Upper lobe of left lung (tissue), 6 donors: ENCODE data around the gene HNRNPLL. TPM values are rescaled to one million over a fixed set of nuclear protein-coding genes. Genes with fewer than 3 reads are reported as not detected.

Experiments used
- ATAC-seq, 2 donors: fragments of 200-7000 bp; cut with Tn5 transposase; one replicate each; pipeline ENCODE4 v1.9.1; 2022; ENCODE audit warnings: mild to moderate bottlenecking in 2 of 2, moderate library complexity in 2 of 2; ENCODE audit not compliant: low FRiP score in 2 of 2
- DNase-seq, 2 donors: peaks; one replicate each; pipeline ENCODE4 v3.0.0-alpha.2; 2019 to 2020
- H3K27ac ChIP-seq, 4 donors: fragments of 200-600 bp; sonication (generic); one replicate each; pipeline ENCODE4 v1.5.1; 2016 to 2019
- H3K27me3 ChIP-seq, 4 donors: fragments of 200-600 bp; sonication (generic); one replicate each; pipeline ENCODE4 v1.5.1; 2017 to 2019
- H3K36me3 ChIP-seq, 4 donors: fragments of 200-600 bp; sonication (generic); one replicate each; pipeline ENCODE4 v1.5.1; 2016 to 2019
- H3K4me1 ChIP-seq, 4 donors: fragments of 200-600 bp; sonication (generic); one replicate each; pipeline ENCODE4 v1.5.1; 2018 to 2019
- H3K4me3 ChIP-seq, 4 donors: fragments of 200-600 bp; sonication (generic); one replicate each; pipeline ENCODE4 v1.5.1; 2017 to 2019; ENCODE audit warnings: mild to moderate bottlenecking in 2 of 4, moderate library complexity in 1 of 4
- H3K9me3 ChIP-seq, 4 donors: fragments of 200-600 bp; sonication (generic); one replicate each; pipeline ENCODE4 v1.5.1; 2018 to 2019
- CTCF ChIP-seq, 6 experiments: fragments of 450-650 bp in 4 of 6; fragments of 200-600 bp in 2 of 6; sonication (generic) in 2 of 6; IDR thresholded peaks; one replicate each; pipeline ENCODE4 v1.5.1; 2016 to 2019; ENCODE audit warnings: antibody characterized with exemption in 6 of 6
- EP300 ChIP-seq, 4 donors: sonication (generic); formaldehyde crosslinking; IDR thresholded peaks; one replicate each; pipeline ENCODE4 v1.5.1; 2017; ENCODE audit warnings: antibody characterized with exemption in 4 of 4, control low read depth in 2 of 4
- POLR2A ChIP-seq, 4 donors: fragments of 450-650 bp; IDR thresholded peaks; one replicate each; pipeline ENCODE4 v1.5.1; 2016 to 2017; ENCODE audit warnings: antibody characterized with exemption in 4 of 4, mild to moderate bottlenecking in 2 of 4
- POLR2AphosphoS5 ChIP-seq, 2 donors: sonication (generic); formaldehyde crosslinking; IDR thresholded peaks; one replicate each; pipeline ENCODE4 v1.5.1; 2017; ENCODE audit warnings: antibody characterized with exemption in 2 of 2
- WGBS, 2 donors: methylation state at CpG; one replicate each; pipeline ENCODE4 v1.1.5; 2017 to 2018; 5-methylcytosine and 5-hydroxymethylcytosine counted together
- total RNA-seq, 6 donors: library from RNA; depleted of rRNA in 4 of 6; stranded (reverse); fragments of >200 nt in 4 of 6; gene quantifications; one replicate each; pipeline versions ENCODE4 v1.1.0 to v1.2.1, GENCODE V29; 2016 to 2021
- donor health status: DM: no; HTN: no; CAD: no; lungs with moderate emphysema.
- donor health status: DM: no; HTN: yes; CAD: no; lungs with severe emphysema.

HNRNPLL gene
- total RNA-seq, 6 donors from 2014 or later = 41.0 to 71.3 (median 46.2) TPM

- no peak overlapping the region for H3K27ac ChIP-seq
- 72 to 78% methylated on average over 8 to 10 of the region's 10 CpGs for WGBS, 2 donors
Measured at GRCh38 chr2:38522754-38523349, 79.9 kb downstream of the HNRNPLL start.

GRCh38 chr2:38521835-38522234 lies 80.9 kb downstream of the HNRNPLL start:
- 89 to 93% methylated on average over 4 of the region's 4 CpGs for WGBS, 2 donors
- peaks cover 0 to 7% (median 2%) of the 10 kb centered on the region in 4 donors for H3K4me1 ChIP-seq
- no peaks in the 10 kb centered on the region for H3K9me3 ChIP-seq
- TF ChIP-seq EP300 (IDR thresholded peaks at IDR 0.05) = no peak
- TF ChIP-seq POLR2AphosphoS5 (IDR thresholded peaks at IDR 0.05) = no peak
- no peak for TF ChIP-seq POLR2A (IDR thresholded peaks at IDR 0.05)
- no peak for ATAC-seq
- no peak for DNase-seq
- H3K27ac ChIP-seq = no peak overlapping the region
- no peaks in the 10 kb centered on the region for H3K36me3 ChIP-seq
- no peak overlapping the region for H3K4me3 ChIP-seq
- no peaks in the 10 kb centered on the region for H3K27me3 ChIP-seq

More at GRCh38 chr2:38522754-38523349, 79.9 kb downstream of the HNRNPLL start:
- no peaks in the 10 kb centered on the region for H3K36me3 ChIP-seq
- TF ChIP-seq POLR2A (IDR thresholded peaks at IDR 0.05) = no peak
- TF ChIP-seq EP300 (IDR thresholded peaks at IDR 0.05) = no peak
- TF ChIP-seq POLR2AphosphoS5 (IDR thresholded peaks at IDR 0.05) = no peak
- no peak for ATAC-seq
- peaks cover 0 to under 1% (median 0%) of the 10 kb centered on the region in 4 donors for H3K27me3 ChIP-seq
- no peak overlapping the region for H3K4me3 ChIP-seq
- H3K4me1 ChIP-seq = peaks cover 0 to 7% (median 3%) of the 10 kb centered on the region in 4 donors
- DNase-seq = no peak
- no peaks in the 10 kb centered on the region for H3K9me3 ChIP-seq

GRCh38 chr2:38517284-38517683 lies 85.4 kb downstream of the HNRNPLL start:
- no peaks in the 10 kb centered on the region for H3K4me1 ChIP-seq
- no peak overlapping the region for H3K27ac ChIP-seq
- TF ChIP-seq EP300 (IDR thresholded peaks at IDR 0.05) = no peak
- no peak for TF ChIP-seq POLR2A (IDR thresholded peaks at IDR 0.05)
- no peak for TF ChIP-seq CTCF (IDR thresholded peaks at IDR 0.05)
- TF ChIP-seq POLR2AphosphoS5 (IDR thresholded peaks at IDR 0.05) = no peak
- WGBS, 2 donors = 79 to 80% methylated on average over 6 of the region's 6 CpGs
- no peaks in the 10 kb centered on the region for H3K27me3 ChIP-seq
- H3K9me3 ChIP-seq = no peaks in the 10 kb centered on the region
- H3K36me3 ChIP-seq = no peaks in the 10 kb centered on the region
- no peak for ATAC-seq
- no peak for DNase-seq
- no peak overlapping the region for H3K4me3 ChIP-seq

GRCh38 chr2:38516526-38516925 lies 86.2 kb downstream of the HNRNPLL start:
- no peaks in the 10 kb centered on the region for H3K36me3 ChIP-seq
- H3K9me3 ChIP-seq = no peaks in the 10 kb centered on the region
- no peaks in the 10 kb centered on the region for H3K4me1 ChIP-seq
- 79% methylated on average over 6 of the region's 6 CpGs for WGBS, 2 donors
- no peak for DNase-seq
- no peak overlapping the region for H3K4me3 ChIP-seq
- H3K27ac ChIP-seq = no peak overlapping the region
- ATAC-seq = no peak
- H3K27me3 ChIP-seq = no peaks in the 10 kb centered on the region
- TF ChIP-seq EP300 (IDR thresholded peaks at IDR 0.05) (no peak), POLR2AphosphoS5 (IDR thresholded peaks at IDR 0.05) (no peak)

- H3K4me3 ChIP-seq = no peak overlapping the region
- no peaks in the 10 kb centered on the region for H3K9me3 ChIP-seq
- peak overlapping the region in 2 of 4 donors; percentile 60 to 72 for H3K27ac ChIP-seq
- H3K4me1 ChIP-seq = no peaks in the 10 kb centered on the region
- TF ChIP-seq CTCF (IDR thresholded peaks at IDR 0.05) (no peak), POLR2AphosphoS5 (IDR thresholded peaks at IDR 0.05) (no peak), EP300 (IDR thresholded peaks at IDR 0.05) (no peak), POLR2A (IDR thresholded peaks at IDR 0.05) (no peak)
- no peak for ATAC-seq
- DNase-seq = no peak
- H3K36me3 ChIP-seq = no peaks in the 10 kb centered on the region
- WGBS, 2 donors = 76 to 79% methylated on average over 3 of the region's 3 CpGs
- no peaks in the 10 kb centered on the region for H3K27me3 ChIP-seq
Measured at GRCh38 chr2:38516122-38516521, 86.6 kb downstream of the HNRNPLL start.

GRCh38 chr2:38515155-38516074 lies 87.3 kb downstream of the HNRNPLL start:
- ATAC-seq (peak; percentile 88 to 93), DNase-seq (peak; percentile 69)
- no peaks in the 10 kb centered on the region for H3K9me3 ChIP-seq
- TF ChIP-seq EP300 (IDR thresholded peaks at IDR 0.05) (no peak), POLR2A (IDR thresholded peaks at IDR 0.05) (peak in 1 of 4 donors; percentile 38), POLR2AphosphoS5 (IDR thresholded peaks at IDR 0.05) (no peak)
- no peaks in the 10 kb centered on the region for H3K27me3 ChIP-seq
- no peaks in the 10 kb centered on the region for H3K36me3 ChIP-seq
- peak overlapping the region in 2 of 4 donors; percentile 23 to 27 for H3K4me3 ChIP-seq
- WGBS, 2 donors = 53 to 58% methylated on average over 22 to 24 of the region's 26 CpGs
- no peaks in the 10 kb centered on the region for H3K4me1 ChIP-seq
- peak overlapping the region; percentile 12 to 72 (median 60) for H3K27ac ChIP-seq
